ENCODE results near the gene IGLL5.

Gene IGLL5

GRCh38 chr22:22855085-22855484 lies 32.5 kb upstream of the IGLL5 start:
- no peak for DNase-seq (ENCODE audit: low read depth)
- no peak for TF ChIP-seq CTCF (conservative IDR thresholded peaks at IDR 0.05; ENCODE audit: low read length)
- H3K4me3 ChIP-seq (ENCODE audit: low read length) = no peak overlapping the region

GRCh38 chr22:22855617-22856308 lies 31.9 kb upstream of the IGLL5 start:
- no peak for DNase-seq (ENCODE audit: low read depth)
- no peak overlapping the region for H3K4me3 ChIP-seq (ENCODE audit: low read length)
- peak; percentile 38 for TF ChIP-seq CTCF (conservative IDR thresholded peaks at IDR 0.05; ENCODE audit: low read length)

- H3K4me3 ChIP-seq (ENCODE audit: low read length) = no peak overlapping the region
- no peak for TF ChIP-seq CTCF (conservative IDR thresholded peaks at IDR 0.05; ENCODE audit: low read length)
- DNase-seq (ENCODE audit: low read depth) = no peak
Measured at GRCh38 chr22:22856364-22856763, 31.3 kb upstream of the IGLL5 start.

GRCh38 chr22:22856885-22857606 lies 30.6 kb upstream of the IGLL5 start:
- DNase-seq (ENCODE audit: low read depth) = no peak
- TF ChIP-seq CTCF (conservative IDR thresholded peaks at IDR 0.05; ENCODE audit: low read length) = no peak
- no peak overlapping the region for H3K4me3 ChIP-seq (ENCODE audit: low read length)

GRCh38 chr22:22857607-22858558 lies 29.7 kb upstream of the IGLL5 start:
- no peak for DNase-seq (ENCODE audit: low read depth)
- no peak for TF ChIP-seq CTCF (conservative IDR thresholded peaks at IDR 0.05; ENCODE audit: low read length)
- no peak overlapping the region for H3K4me3 ChIP-seq (ENCODE audit: low read length)

- no peak for TF ChIP-seq CTCF (conservative IDR thresholded peaks at IDR 0.05; ENCODE audit: low read length)
- DNase-seq (ENCODE audit: low read depth) = no peak
- no peak overlapping the region for H3K4me3 ChIP-seq (ENCODE audit: low read length)
Measured at GRCh38 chr22:22858559-22858937, 29.1 kb upstream of the IGLL5 start.

All from AG10803 (cell line).